Bronchial epithelial cell (primary cell): ENCODE data around the gene MYO5A. TPM values are rescaled to one million over a fixed set of nuclear protein-coding genes. Genes with fewer than 3 reads are reported as not detected.
"Not testable (repeated sequence)": the region's sequence is repeated elsewhere in the genome, so short reads cannot be mapped to it uniquely, and the experiment has no call there.

ENCODE experiments used
- DNase-seq: peaks from one replicate; pipeline ENCODE4 v3.0.0-alpha.2; 2010; ENCODE audit warnings: low read depth
- FAIRE-seq: peaks from 2 replicates; lab custom pipeline; 2011; peaks lifted over from hg19 to GRCh38; lab: Jason Lieb, UNC
- H3K27me3 ChIP-seq: 2 replicates; pipeline ENCODE4 v1.5.1; 2011; ENCODE audit warnings: low read length; ENCODE audit not compliant: control insufficient read depth, insufficient read depth
- H3K36me3 ChIP-seq: 2 replicates; pipeline ENCODE4 v1.5.1; 2011; ENCODE audit warnings: low read length; ENCODE audit not compliant: control insufficient read depth, insufficient read depth
- H3K4me3 ChIP-seq: 2 replicates; pipeline ENCODE4 v1.5.1; 2011; ENCODE audit warnings: mild to moderate bottlenecking, low read depth, low read length, control low read depth
- total RNA-seq: library from RNA; depleted of rRNA; stranded (reverse); fragments of >200 nt; gene quantifications from 2 replicates; pipeline ENCODE4 v1.2.1, GENCODE V29; 2014
- TF ChIP-seq, protein P1 (sequence below): IDR thresholded peaks from 2 replicates; pipeline ENCODE4 v1.5.1; 2011; ENCODE audit warnings: mild to moderate bottlenecking, moderate library complexity, low read length, control low read depth, inconsistent platforms; ENCODE audit not compliant: insufficient read depth, severe bottlenecking

The MYO5A gene
- total RNA-seq, 1 donor from 2014 or later = 29.5 TPM

DNA sequence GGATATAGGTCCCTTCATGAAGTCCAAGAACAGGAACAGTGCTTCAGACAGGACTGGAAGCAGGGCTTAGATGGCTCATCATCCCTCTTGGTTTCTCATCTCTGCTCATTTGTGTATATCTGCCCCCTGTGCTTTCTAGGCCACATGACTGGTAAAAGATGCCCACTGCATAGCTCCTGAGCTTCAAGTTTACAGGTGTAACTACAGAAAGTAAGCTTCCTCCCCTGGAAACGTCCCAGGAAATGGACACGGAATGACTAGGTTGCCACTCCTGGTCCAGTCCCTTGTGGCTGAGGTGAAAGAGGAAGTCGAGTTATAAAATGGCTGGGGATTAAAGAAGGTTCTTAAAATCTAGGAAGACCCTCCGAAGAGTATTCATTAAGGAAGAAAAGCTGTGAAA, 32.5 kb downstream of the MYO5A start:
- TF ChIP-seq, protein P1, sequence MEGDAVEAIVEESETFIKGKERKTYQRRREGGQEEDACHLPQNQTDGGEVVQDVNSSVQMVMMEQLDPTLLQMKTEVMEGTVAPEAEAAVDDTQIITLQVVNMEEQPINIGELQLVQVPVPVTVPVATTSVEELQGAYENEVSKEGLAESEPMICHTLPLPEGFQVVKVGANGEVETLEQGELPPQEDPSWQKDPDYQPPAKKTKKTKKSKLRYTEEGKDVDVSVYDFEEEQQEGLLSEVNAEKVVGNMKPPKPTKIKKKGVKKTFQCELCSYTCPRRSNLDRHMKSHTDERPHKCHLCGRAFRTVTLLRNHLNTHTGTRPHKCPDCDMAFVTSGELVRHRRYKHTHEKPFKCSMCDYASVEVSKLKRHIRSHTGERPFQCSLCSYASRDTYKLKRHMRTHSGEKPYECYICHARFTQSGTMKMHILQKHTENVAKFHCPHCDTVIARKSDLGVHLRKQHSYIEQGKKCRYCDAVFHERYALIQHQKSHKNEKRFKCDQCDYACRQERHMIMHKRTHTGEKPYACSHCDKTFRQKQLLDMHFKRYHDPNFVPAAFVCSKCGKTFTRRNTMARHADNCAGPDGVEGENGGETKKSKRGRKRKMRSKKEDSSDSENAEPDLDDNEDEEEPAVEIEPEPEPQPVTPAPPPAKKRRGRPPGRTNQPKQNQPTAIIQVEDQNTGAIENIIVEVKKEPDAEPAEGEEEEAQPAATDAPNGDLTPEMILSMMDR = no peak
- H3K4me3 ChIP-seq = no peak overlapping the region
- H3K36me3 ChIP-seq = no peaks in the 10 kb centered on the region
- FAIRE-seq = no peak
- DNase-seq = no peak
- H3K27me3 ChIP-seq = no peaks in the 10 kb centered on the region

DNA sequence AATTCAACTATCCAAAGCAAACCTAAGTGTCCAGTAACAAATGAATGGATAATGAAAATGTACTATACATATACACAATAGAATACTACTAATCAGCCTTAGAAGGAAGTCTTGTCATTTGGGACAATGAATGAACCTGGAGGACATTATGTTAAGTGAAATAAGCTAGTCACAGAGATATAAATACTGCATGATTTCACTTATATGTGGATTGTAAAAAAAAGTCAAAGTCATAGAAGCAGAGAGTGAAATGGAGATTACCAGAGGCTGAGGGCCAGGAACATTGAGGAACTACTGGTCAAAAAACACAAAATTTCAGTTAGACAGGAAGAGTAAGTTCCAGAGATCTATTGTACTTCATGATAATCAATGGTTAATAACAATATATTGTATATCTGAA, 33.6 kb downstream of the MYO5A start:
- TF ChIP-seq, protein P1 = no peak
- H3K36me3 ChIP-seq = no peaks in the 10 kb centered on the region
- DNase-seq (no peak), FAIRE-seq (no peak)
- no peaks in the 10 kb centered on the region for H3K27me3 ChIP-seq
- no peak overlapping the region for H3K4me3 ChIP-seq

DNA sequence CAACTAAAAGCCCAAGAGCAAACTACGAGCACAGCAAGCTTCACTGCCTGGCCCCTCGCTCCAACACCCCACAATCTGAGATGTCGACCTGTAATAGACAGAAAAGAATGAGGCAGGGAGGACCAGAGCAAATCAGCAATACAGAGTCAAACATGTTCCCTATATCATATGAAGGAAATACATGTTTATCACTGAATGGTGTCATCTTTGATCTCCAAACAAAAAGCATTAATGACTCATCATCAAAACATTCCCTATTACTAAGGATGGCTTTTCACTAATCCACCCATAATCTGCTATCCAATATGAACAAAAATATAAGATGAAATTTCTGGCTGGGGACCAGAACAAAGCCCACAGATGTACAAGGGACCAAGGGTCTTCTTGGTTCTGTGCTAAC, 34.7 kb downstream of the MYO5A start:
- no peak for FAIRE-seq
- no peak overlapping the region for H3K4me3 ChIP-seq
- TF ChIP-seq, protein P1 = no peak
- no peaks in the 10 kb centered on the region for H3K27me3 ChIP-seq
- peak; percentile 55 for DNase-seq
- H3K36me3 ChIP-seq = no peaks in the 10 kb centered on the region

DNA sequence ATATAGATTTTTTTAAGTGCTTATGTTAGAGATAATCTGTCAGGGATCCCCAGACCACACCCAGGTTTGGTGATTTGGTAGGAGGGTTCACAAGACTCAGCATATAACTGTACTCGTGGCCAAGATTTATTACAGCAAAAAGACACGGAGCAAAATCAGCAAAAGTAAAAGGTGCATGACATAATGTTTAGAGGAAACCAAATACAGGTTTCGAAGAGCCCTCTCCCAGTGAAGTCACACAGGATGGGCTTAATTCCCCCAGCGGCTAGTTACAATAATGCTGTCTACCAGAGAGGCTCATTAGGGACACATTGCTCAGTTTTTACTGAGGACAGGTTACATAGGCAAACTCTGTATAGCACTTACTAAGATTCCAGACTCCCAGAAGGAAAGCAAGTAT, 36.5 kb downstream of the MYO5A start:
- FAIRE-seq = no peak
- TF ChIP-seq, protein P1 = no peak
- Histone ChIP-seq H3K36me3 (no peaks in the 10 kb centered on the region), H3K4me3 (no peak overlapping the region), H3K27me3 (no peaks in the 10 kb centered on the region)
- no peak for DNase-seq

DNA sequence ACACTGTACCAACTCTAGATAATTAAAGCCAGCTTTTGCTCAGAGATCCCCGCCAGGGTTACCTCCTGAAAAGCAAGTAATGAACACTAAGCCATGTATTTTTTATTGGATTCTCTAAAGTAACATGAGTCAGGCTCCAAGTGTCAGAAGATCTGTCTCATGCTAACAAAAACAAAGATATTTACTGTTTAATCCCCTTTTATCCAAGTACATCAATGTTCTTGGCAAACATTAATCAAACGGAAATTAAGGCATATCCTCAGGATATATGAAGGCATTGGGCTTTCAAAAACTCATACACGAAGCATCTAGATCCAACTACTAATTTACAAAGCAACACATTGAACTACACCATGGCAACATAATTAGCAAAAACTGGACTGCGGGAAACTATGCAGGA, 37.2 kb downstream of the MYO5A start:
- Histone ChIP-seq H3K27me3 (no peaks in the 10 kb centered on the region), H3K36me3 (no peaks in the 10 kb centered on the region), H3K4me3 (no peak overlapping the region)
- TF ChIP-seq, protein P1 = no peak
- FAIRE-seq (no peak), DNase-seq (no peak)

DNA sequence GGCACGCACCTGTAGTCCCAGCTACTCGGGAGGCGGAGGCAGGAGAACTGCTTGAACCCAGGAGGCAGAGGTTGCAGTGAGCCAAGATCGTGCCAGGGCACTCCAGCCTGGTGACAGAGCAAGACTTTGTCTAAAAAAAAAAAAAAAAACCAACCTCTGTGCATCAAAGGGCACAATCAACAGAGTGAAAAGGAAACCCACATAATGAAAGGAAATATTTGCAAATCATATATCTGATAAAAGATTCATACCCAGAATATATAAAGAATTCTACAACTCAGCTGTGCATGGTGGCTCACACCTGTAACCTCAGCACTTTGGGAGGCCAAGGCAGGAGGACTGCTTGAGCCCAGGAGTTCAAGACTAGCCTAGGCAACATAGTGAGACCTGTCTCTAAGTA, 39.2 kb downstream of the MYO5A start:
- H3K27me3 ChIP-seq, H3K4me3 ChIP-seq, DNase-seq, FAIRE-seq, H3K36me3 ChIP-seq: not testable (repeated sequence)
